HepG2 (cell line): ENCODE data around the gene OPRD1. TPM values are rescaled to one million over a fixed set of nuclear protein-coding genes. Genes with fewer than 3 reads are reported as not detected.
A peak's percentile ranks its signal among the peaks of the same experiment; 100 is the strongest.

Source experiments
- ATAC-seq: fragments of 200-7000 bp; cut with Tn5 transposase; 3 replicates; pipeline ENCODE4 v1.9.1; 2020; ENCODE audit warnings: mild to moderate bottlenecking, moderate library complexity
- BruUV-seq: library from RNA; stranded (reverse); fragments of 400-500 nt; replicated peaks from 2 replicates; lab custom pipeline; 2021; lab: Mats Ljungman, UMichigan
- CTCF ChIA-PET: fragments of 300-600 bp; formaldehyde crosslinking; extraction: SDS; loops from one replicate; lab custom pipeline; 2021; ENCODE audit warnings: low total read pairs, inconsistent platforms, low intra/inter-chr PET ratio; lab: Yijun Ruan, JAX
- POLR2A ChIA-PET: fragments of 350-600 bp; sonication (Branson Sonifier 250); formaldehyde crosslinking; loops from one replicate; lab custom pipeline; 2020; ENCODE audit warnings: antibody characterized with exemption, inconsistent platforms; lab: Yijun Ruan, JAX
- DNase-seq: peaks from one replicate; pipeline ENCODE4 v3.0.0-alpha.2; 2015; ENCODE audit warnings: low spot score
- FAIRE-seq: peaks from 3 replicates; lab custom pipeline; 2011; peaks lifted over from hg19 to GRCh38; lab: Jason Lieb, UNC
- H2AFZ ChIP-seq: one replicate; pipeline ENCODE4 v1.6.1; 2011; ENCODE audit warnings: low read length, inconsistent platforms
- H3K27ac ChIP-seq: fragments of 300-600 bp; 3 replicates; pipeline ENCODE4 v1.8.0; 2011; ENCODE audit warnings: mixed run types, mild to moderate bottlenecking, mixed read lengths, low read length, inconsistent platforms; ENCODE audit not compliant: insufficient read depth; ENCODE audit errors: extremely low read length
- H3K27me3 ChIP-seq, 2 experiments: fragments of 200-600 bp in 1 of 2; 2 replicates in 1 of 2; 3 replicates in 1 of 2; pipeline versions ENCODE4 v1.6.0 to v1.8.0; 2011; ENCODE audit warnings: low read length in 2 of 2, mild to moderate bottlenecking in 2 of 2, moderate library complexity in 2 of 2, inconsistent platforms in 1 of 2; ENCODE audit not compliant: insufficient read depth in 2 of 2, control insufficient read depth in 1 of 2
- H3K36me3 ChIP-seq, 2 experiments: fragments of 200-600 bp in 1 of 2; replicated peaks in 1 of 2; 2 replicates in 1 of 2; 3 replicates in 1 of 2; pipeline versions ENCODE4 v1.5.1 to v1.8.0; 2011; ENCODE audit warnings: low read length in 2 of 2, inconsistent platforms in 1 of 2; ENCODE audit not compliant: insufficient read depth in 2 of 2, control insufficient read depth in 1 of 2
- H3K4me1 ChIP-seq: 2 replicates; pipeline ENCODE4 v1.5.1; 2012; ENCODE audit warnings: low read length, inconsistent platforms; ENCODE audit not compliant: insufficient read depth
- H3K4me2 ChIP-seq: 2 replicates; pipeline ENCODE4 v1.6.0; 2011; ENCODE audit warnings: low read depth, low read length, inconsistent platforms
- H3K4me3 ChIP-seq, 3 experiments: fragments of 200-600 bp in 1 of 3; sonication (generic), shearing (Covaris generic) in 1 of 3; replicated peaks in 1 of 3; 2 replicates each; pipeline ENCODE4 v1.5.1; 2011 to 2016; ENCODE audit warnings: low read length in 3 of 3, inconsistent platforms in 2 of 3, low read depth in 2 of 3, mild to moderate bottlenecking in 2 of 3, control low read depth in 1 of 3, mixed read lengths in 1 of 3; ENCODE audit not compliant: insufficient read depth in 1 of 3
- H3K79me2 ChIP-seq: one replicate; pipeline ENCODE4 v1.6.1; 2011; ENCODE audit warnings: low read length, inconsistent platforms; ENCODE audit not compliant: insufficient read depth
- H3K9ac ChIP-seq: 2 replicates; pipeline ENCODE4 v1.6.0; 2011; ENCODE audit warnings: mild to moderate bottlenecking, low read depth, low read length, inconsistent platforms; ENCODE audit not compliant: insufficient read depth
- H3K9me3 ChIP-seq: 2 replicates; pipeline ENCODE4 v1.5.1; 2012; ENCODE audit warnings: mild to moderate bottlenecking, low read length
- H4K20me1 ChIP-seq: 2 replicates; pipeline ENCODE4 v1.6.0; 2011; ENCODE audit warnings: inconsistent platforms, mild to moderate bottlenecking, low read length, moderate library complexity; ENCODE audit not compliant: insufficient read depth
- HNRNPLL ChIP-seq: fragments of 200-400 bp; formaldehyde crosslinking; IDR thresholded peaks from 2 replicates; pipeline ENCODE4 v1.6.1; 2017; ENCODE audit warnings: mild to moderate bottlenecking, low read depth, low read length; ENCODE audit not compliant: poor library complexity, severe bottlenecking
- KLF16 ChIP-seq, 2 experiments: sonication (generic) in 1 of 2; formaldehyde crosslinking in 1 of 2; IDR thresholded peaks; 2 replicates each; pipeline versions ENCODE4 v1.6.1 to v1.8.0; 2016 to 2023; ENCODE audit warnings: missing genetic modification reagents in 2 of 2, missing compliant biosample characterization in 1 of 2
- RBFOX2 ChIP-seq: fragments of 200-400 bp; formaldehyde crosslinking; IDR thresholded peaks from 2 replicates; pipeline ENCODE4 v1.6.1; 2017; ENCODE audit warnings: low read depth, mild to moderate bottlenecking, low read length
- ZNF24 ChIP-seq: fragments of 450-650 bp; IDR thresholded peaks from 2 replicates; pipeline ENCODE4 v1.6.1; 2017; ENCODE audit warnings: antibody characterized with exemption, mild to moderate bottlenecking
- WGBS: methylation state at CpG from one replicate; pipeline ENCODE4 v1.1.6; 2017; ENCODE audit warnings: low lambda C conversion rate; 5-methylcytosine and 5-hydroxymethylcytosine counted together
- in situ Hi-C: cut with HindIII; loops from 2 replicates; pipeline ENCODE4 v1.10.0; 2017; ENCODE audit warnings: low pct_unique_long_range_greater_than_20kb; ENCODE audit not compliant: extremely low pct_ligation_motif_present
- intact Hi-C: fragments of 100-400 bp; cut with micrococcal nuclease; formaldehyde crosslinking; loops from one replicate; pipeline ENCODE4 v1.10.0; 2022; ENCODE audit not compliant: unreplicated experiment
- polyA plus RNA-seq, 8 experiments: library from polyadenylated mRNA; depleted of rRNA in 3 of 8; stranded (reverse) in 7 of 8; unstranded in 1 of 8; fragments of >200 nt; fragmentation: Illumina TruSeq in 4 of 8; extraction: Trizol in 4 of 8; gene quantifications; 2 replicates each; pipeline versions ENCODE4 v1.2.1 to v1.2.3, GENCODE V29; 2011 to 2016; ENCODE audit warnings: low read depth in 4 of 8, missing spikeins in 1 of 8, mixed read lengths in 1 of 8; ENCODE audit not compliant: insufficient read depth in 1 of 8
- total RNA-seq, 5 experiments: library from RNA; depleted of rRNA; stranded (reverse); fragments of >200 nt; fragmentation: Illumina TruSeq; extraction: Trizol; gene quantifications; 2 replicates each; pipeline ENCODE4 v1.2.3, GENCODE V29; 2016; ENCODE audit warnings: low read depth in 1 of 5
- TF ChIP-seq, protein P1 (sequence below): sonication (generic); formaldehyde crosslinking; IDR thresholded peaks from 2 replicates; pipeline ENCODE4 v1.4.0; 2020; ENCODE audit warnings: mild to moderate bottlenecking, missing genetic modification reagents
- TF ChIP-seq, protein P2 (sequence below): sonication (generic); formaldehyde crosslinking; IDR thresholded peaks from 2 replicates; pipeline ENCODE4 v1.9.0; 2022; ENCODE audit warnings: missing genetic modification reagents, mild to moderate bottlenecking, borderline replicate concordance
- TF ChIP-seq, protein P3 (sequence below): sonication (generic); formaldehyde crosslinking; conservative IDR thresholded peaks from 2 replicates; pipeline ENCODE4 v1.4.0; 2020; ENCODE audit warnings: missing genetic modification reagents
- TF ChIP-seq, protein P4 (sequence below): sonication (generic); formaldehyde crosslinking; IDR thresholded peaks from 2 replicates; pipeline ENCODE4 v1.8.1; 2022; ENCODE audit warnings: mild to moderate bottlenecking, missing genetic modification reagents
- TF ChIP-seq, protein P5 (sequence below): sonication (generic); formaldehyde crosslinking; IDR thresholded peaks from 2 replicates; pipeline ENCODE4 v1.4.0; 2020; ENCODE audit warnings: missing genetic modification reagents, mild to moderate bottlenecking, borderline replicate concordance

OPRD1 gene
- total and polyA plus RNA-seq, 2 of the 13 experiments (the other 11 are each of a cell fraction or from before 2014, with no cell fraction given), result 0.02 to 0.03 TPM

DNA sequence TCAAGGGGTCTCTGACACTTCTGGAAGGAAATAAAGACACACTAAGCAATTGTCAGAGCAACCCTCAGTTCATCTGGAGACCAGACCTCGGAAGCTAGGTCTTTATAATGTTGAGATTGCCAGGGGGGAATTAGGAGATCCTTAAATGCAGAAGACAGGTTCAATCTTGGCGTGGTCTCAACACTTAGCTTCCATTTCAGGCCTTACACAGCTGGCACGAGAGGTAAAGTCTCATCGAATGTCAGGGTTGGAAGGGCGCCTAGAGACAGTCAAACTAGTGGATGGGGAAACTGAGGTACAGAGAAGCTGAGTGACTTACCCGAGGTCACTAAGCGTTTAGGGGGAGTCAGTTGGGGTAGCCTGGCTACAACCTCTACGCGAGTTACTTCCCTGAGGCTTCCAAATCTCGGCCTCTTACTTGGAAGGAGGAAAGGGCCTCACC, 101.8 kb downstream of the OPRD1 start (continued):
- TF ChIP-seq, protein P1, sequence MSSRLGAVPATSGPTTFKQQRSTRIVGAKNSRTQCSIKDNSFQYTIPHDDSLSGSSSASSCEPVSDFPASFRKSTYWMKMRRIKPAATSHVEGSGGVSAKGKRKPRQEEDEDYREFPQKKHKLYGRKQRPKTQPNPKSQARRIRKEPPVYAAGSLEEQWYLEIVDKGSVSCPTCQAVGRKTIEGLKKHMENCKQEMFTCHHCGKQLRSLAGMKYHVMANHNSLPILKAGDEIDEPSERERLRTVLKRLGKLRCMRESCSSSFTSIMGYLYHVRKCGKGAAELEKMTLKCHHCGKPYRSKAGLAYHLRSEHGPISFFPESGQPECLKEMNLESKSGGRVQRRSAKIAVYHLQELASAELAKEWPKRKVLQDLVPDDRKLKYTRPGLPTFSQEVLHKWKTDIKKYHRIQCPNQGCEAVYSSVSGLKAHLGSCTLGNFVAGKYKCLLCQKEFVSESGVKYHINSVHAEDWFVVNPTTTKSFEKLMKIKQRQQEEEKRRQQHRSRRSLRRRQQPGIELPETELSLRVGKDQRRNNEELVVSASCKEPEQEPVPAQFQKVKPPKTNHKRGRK, result no peak

DNA sequence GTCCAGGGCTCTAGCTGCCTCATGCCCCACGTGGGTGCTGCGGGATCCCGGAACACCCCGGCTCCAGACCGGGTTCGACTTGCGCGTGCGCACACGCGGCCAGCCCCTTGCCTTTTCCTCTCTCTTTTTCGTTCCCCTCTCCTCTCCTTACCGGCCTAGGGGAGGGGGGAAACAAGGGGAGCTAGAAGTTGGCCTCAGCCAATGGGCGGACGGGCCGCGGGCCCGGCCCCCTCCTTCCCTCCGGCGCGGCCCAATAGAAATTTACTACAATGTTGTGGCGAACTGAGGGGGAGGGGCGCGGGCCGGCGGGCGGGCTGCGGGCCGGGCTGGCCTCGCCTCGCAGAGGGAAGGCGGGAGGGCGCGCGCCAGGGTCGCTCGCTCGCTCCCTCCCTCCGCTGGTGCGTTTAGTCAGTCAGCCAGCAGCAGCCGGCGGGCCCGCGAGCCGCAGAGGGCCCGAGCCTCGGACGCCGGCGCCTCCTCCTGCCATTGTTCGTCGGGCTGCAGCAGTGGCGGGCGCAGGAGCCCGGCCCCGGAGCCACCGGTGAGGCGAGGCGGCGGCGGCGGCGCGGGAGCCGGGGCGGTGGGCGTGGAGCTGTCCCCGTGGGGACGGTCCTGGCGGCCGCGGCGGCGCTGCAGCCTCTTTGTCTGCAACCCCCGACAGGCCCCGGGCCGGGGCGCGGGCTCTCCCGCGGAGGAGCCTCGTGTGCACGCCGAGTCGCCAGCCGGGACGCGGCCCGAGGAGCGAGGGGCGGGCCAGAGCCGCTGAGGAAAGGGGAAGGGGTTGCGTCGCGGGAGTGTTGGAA, 102.5 kb downstream of the OPRD1 start, which contains the start of gene EPB41:
Gene EPB41, plus strand, starts transcription at position 342 of the 803 bp plus-strand sequence. CDS start 72,869 bp downstream, outside the sequence.
- peak within 1 kb of the TSS; percentile 46 to 81 (median 73) for H3K4me3 ChIP-seq
- no peak within 1 kb of the TSS for H2AFZ ChIP-seq
- no TSS peak for BruUV-seq
- POLR2A ChIA-PET, result interaction anchor here (0.5 to 2.4 kb wide), 18 partner anchors 9 to 1923 kb away, joined by 3 to 19 read pairs (median 4); partner anchors contain the start of genes RNU11, SRSF4 and YTHDF2
- FAIRE-seq (peak; percentile 90), DNase-seq (peak; percentile 94), ATAC-seq (peak; percentile 95)
- no peaks in the 10 kb centered on the region; a peak in 1 of 5 replicates for H3K27me3 ChIP-seq
- intact Hi-C loops (no loop called here), in situ Hi-C loops (no loop called here)
- peak within 1 kb of the TSS; percentile 69 for H3K9ac ChIP-seq
- H3K36me3 ChIP-seq, result no peaks in the 10 kb centered on the region
- H3K4me2 ChIP-seq, result peak within 1 kb of the TSS; percentile 89
- peaks cover 41% of the 10 kb centered on the region for H3K79me2 ChIP-seq
- H3K27ac ChIP-seq, result peak within 1 kb of the TSS; percentile 66
- no peaks in the 10 kb centered on the region for H3K9me3 ChIP-seq
- no peaks in the 10 kb centered on the region; the same call in 1 of the 2 replicates for H4K20me1 ChIP-seq
- under 1% methylated on average over 19 of the region's 95 CpGs for WGBS
- peaks cover 43% of the 10 kb centered on the region for H3K4me1 ChIP-seq
- CTCF ChIA-PET, result no interaction called here
- TF ChIP-seq RBFOX2 (peak; percentile 70), KLF16 (CRISPR knock-in tag; IDR thresholded peaks at IDR 0.05) (0 out of 4 replicates have a peak, but pooled peaks of 1 of the 2 experiments have one; percentile 18), HNRNPLL (peak; percentile 47), ZNF24 (no peak)
- TF ChIP-seq, protein P2, sequence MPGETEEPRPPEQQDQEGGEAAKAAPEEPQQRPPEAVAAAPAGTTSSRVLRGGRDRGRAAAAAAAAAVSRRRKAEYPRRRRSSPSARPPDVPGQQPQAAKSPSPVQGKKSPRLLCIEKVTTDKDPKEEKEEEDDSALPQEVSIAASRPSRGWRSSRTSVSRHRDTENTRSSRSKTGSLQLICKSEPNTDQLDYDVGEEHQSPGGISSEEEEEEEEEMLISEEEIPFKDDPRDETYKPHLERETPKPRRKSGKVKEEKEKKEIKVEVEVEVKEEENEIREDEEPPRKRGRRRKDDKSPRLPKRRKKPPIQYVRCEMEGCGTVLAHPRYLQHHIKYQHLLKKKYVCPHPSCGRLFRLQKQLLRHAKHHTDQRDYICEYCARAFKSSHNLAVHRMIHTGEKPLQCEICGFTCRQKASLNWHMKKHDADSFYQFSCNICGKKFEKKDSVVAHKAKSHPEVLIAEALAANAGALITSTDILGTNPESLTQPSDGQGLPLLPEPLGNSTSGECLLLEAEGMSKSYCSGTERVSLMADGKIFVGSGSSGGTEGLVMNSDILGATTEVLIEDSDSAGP (CRISPR knock-in tag), result no peak; the same call in 1 of the 2 replicates
- TF ChIP-seq, protein P3, sequence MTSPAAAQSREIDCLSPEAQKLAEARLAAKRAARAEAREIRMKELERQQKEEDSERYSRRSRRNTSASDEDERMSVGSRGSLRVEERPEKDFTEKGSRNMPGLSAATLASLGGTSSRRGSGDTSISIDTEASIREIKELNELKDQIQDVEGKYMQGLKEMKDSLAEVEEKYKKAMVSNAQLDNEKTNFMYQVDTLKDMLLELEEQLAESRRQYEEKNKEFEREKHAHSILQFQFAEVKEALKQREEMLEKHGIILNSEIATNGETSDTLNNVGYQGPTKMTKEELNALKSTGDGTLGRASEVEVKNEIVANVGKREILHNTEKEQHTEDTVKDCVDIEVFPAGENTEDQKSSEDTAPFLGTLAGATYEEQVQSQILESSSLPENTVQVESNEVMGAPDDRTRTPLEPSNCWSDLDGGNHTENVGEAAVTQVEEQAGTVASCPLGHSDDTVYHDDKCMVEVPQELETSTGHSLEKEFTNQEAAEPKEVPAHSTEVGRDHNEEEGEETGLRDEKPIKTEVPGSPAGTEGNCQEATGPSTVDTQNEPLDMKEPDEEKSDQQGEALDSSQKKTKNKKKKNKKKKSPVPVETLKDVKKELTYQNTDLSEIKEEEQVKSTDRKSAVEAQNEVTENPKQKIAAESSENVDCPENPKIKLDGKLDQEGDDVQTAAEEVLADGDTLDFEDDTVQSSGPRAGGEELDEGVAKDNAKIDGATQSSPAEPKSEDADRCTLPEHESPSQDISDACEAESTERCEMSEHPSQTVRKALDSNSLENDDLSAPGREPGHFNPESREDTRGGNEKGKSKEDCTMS (CRISPR knock-in tag), result no peak
- TF ChIP-seq, protein P4, sequence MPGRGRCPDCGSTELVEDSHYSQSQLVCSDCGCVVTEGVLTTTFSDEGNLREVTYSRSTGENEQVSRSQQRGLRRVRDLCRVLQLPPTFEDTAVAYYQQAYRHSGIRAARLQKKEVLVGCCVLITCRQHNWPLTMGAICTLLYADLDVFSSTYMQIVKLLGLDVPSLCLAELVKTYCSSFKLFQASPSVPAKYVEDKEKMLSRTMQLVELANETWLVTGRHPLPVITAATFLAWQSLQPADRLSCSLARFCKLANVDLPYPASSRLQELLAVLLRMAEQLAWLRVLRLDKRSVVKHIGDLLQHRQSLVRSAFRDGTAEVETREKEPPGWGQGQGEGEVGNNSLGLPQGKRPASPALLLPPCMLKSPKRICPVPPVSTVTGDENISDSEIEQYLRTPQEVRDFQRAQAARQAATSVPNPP (CRISPR knock-in tag), result no peak
- TF ChIP-seq, protein P5, sequence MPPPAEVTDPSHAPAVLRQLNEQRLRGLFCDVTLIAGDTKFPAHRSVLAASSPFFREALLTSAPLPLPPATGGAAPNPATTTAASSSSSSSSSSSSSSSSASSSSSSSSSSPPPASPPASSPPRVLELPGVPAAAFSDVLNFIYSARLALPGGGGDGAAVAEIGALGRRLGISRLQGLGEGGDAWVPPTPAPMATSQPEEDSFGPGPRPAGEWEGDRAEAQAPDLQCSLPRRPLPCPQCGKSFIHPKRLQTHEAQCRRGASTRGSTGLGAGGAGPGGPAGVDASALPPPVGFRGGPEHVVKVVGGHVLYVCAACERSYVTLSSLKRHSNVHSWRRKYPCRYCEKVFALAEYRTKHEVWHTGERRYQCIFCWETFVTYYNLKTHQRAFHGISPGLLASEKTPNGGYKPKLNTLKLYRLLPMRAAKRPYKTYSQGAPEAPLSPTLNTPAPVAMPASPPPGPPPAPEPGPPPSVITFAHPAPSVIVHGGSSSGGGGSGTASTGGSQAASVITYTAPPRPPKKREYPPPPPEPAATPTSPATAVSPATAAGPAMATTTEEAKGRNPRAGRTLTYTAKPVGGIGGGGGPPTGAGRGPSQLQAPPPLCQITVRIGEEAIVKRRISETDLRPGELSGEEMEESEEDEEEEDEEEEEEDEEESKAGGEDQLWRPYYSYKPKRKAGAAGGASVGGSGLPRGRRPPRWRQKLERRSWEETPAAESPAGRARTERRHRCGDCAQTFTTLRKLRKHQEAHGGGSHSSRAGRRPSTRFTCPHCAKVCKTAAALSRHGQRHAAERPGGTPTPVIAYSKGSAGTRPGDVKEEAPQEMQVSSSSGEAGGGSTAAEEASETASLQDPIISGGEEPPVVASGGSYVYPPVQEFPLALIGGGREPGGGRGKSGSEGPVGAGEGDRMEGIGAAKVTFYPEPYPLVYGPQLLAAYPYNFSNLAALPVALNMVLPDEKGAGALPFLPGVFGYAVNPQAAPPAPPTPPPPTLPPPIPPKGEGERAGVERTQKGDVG (CRISPR knock-in tag), result no peak
